CD8-positive, alpha-beta memory T cell (primary cell): ENCODE data around the gene FRRS1L. TPM values are rescaled to one million over a fixed set of nuclear protein-coding genes. Genes with fewer than 3 reads are reported as not detected.

Experiments used
- CTCF ChIA-PET: fragments of 350-600 bp; sonication (Branson Sonifier 250); formaldehyde crosslinking; loops from one replicate; lab custom pipeline; 2021; ENCODE audit warnings: antibody characterized with exemption; lab: Charles Lee
- POLR2A ChIA-PET: fragments of 350-600 bp; sonication (Branson Sonifier 250); formaldehyde crosslinking; loops from one replicate; lab custom pipeline; 2021; ENCODE audit warnings: antibody characterized with exemption; lab: Charles Lee
- DNase-seq, 5 donors: peaks; one replicate each; pipeline versions ENCODE4 v3.0.0 to v3.0.0-alpha.2; 2020 to 2022; ENCODE audit warnings: mixed read lengths in 1 of 5
- H3K27ac ChIP-seq: one replicate; pipeline ENCODE4 v1.7.0; 2013; ENCODE audit warnings: low read depth, mild to moderate bottlenecking, low read length, moderate library complexity
- H3K27me3 ChIP-seq: 2 replicates; pipeline ENCODE4 v1.7.0; 2013; ENCODE audit warnings: low read length, mild to moderate bottlenecking; ENCODE audit not compliant: insufficient read depth, poor library complexity, severe bottlenecking
- H3K36me3 ChIP-seq: 2 replicates; pipeline ENCODE4 v1.7.0; 2013; ENCODE audit warnings: mild to moderate bottlenecking, low read length, moderate library complexity; ENCODE audit not compliant: insufficient read depth
- H3K4me1 ChIP-seq: 2 replicates; pipeline ENCODE4 v1.7.0; 2013; ENCODE audit warnings: mild to moderate bottlenecking, low read length, moderate library complexity; ENCODE audit not compliant: insufficient read depth
- H3K4me3 ChIP-seq: 2 replicates; pipeline ENCODE4 v1.7.0; 2013; ENCODE audit warnings: mild to moderate bottlenecking, low read length
- H3K9me3 ChIP-seq: 2 replicates; pipeline ENCODE4 v1.7.0; 2013; ENCODE audit warnings: mild to moderate bottlenecking, low read length
- H3K27ac Mint-ChIP-seq, 8 donors: one replicate each; pipeline ENCODE4 v1.8.0; 2020 to 2021; ENCODE audit warnings: mixed read lengths in 8 of 8, mild to moderate bottlenecking in 6 of 8, inconsistent platforms in 3 of 8, moderate library complexity in 3 of 8
- H3K27me3 Mint-ChIP-seq, 2 donors: one replicate each; pipeline ENCODE4 v1.8.0; 2020 to 2021; ENCODE audit warnings: mixed read lengths in 2 of 2, mild to moderate bottlenecking in 1 of 2, moderate library complexity in 1 of 2
- H3K36me3 Mint-ChIP-seq, 3 donors: one replicate each; pipeline ENCODE4 v1.8.0; 2020 to 2021; ENCODE audit warnings: mixed read lengths in 3 of 3, inconsistent platforms in 1 of 3, mild to moderate bottlenecking in 1 of 3
- H3K4me1 Mint-ChIP-seq, 3 donors: one replicate each; pipeline ENCODE4 v1.8.0; 2020 to 2021; ENCODE audit warnings: mixed read lengths in 3 of 3, inconsistent platforms in 1 of 3, mild to moderate bottlenecking in 1 of 3
- H3K4me3 Mint-ChIP-seq, 7 donors: one replicate each; pipeline ENCODE4 v1.8.0; 2020 to 2021; ENCODE audit warnings: mixed read lengths in 7 of 7, mild to moderate bottlenecking in 6 of 7, moderate library complexity in 4 of 7, inconsistent platforms in 2 of 7
- H3K9me3 Mint-ChIP-seq, 5 donors: one replicate each; pipeline ENCODE4 v1.8.0; 2020 to 2022; ENCODE audit warnings: mixed read lengths in 5 of 5, mild to moderate bottlenecking in 3 of 5, moderate library complexity in 2 of 5, inconsistent platforms in 1 of 5
- polyA plus RNA-seq: library from polyadenylated mRNA; unstranded; fragments of 300-500 nt; fragmentation: Illumina TruSeq; gene quantifications from one replicate; pipeline ENCODE4 v1.2.3, GENCODE V29; 2021
- total RNA-seq, 2 experiments: library from RNA; stranded (reverse); gene quantifications; one replicate each; pipeline ENCODE4 v1.2.3, GENCODE V29; 2021

Gene FRRS1L
- total and polyA plus RNA-seq, 3 experiments from 2014 or later, result not detected

GRCh38 chr9:109115931-109116526 is 51.0 kb downstream of the FRRS1L start:
- no peaks in the 10 kb centered on the region for H3K9me3 ChIP-seq
- Mint-ChIP-seq H3K4me1 (peaks cover 76 to 84% (median 82%) of the 10 kb centered on the region in 3 donors), H3K9me3 (no peaks in the 10 kb centered on the region), H3K4me3 (peak overlapping the region in 5 of 7 donors; percentile 44 to 72 (median 46)), H3K27ac (peak overlapping the region in 3 of 8 donors; percentile 13 to 71 (median 13)), H3K27me3 (no peaks in the 10 kb centered on the region), H3K36me3 (peaks cover 0 to 35% (median 0%) of the 10 kb centered on the region in 3 donors)
- no peak overlapping the region for H3K4me3 ChIP-seq
- ChIA-PET CTCF (interaction anchor here (0.9 kb wide), 1 partner anchor 10 kb away, joined by 3 read pairs; no protein-coding TSS in a partner anchor), POLR2A (no interaction called here)
- no peak for DNase-seq
- no peak overlapping the region for H3K27ac ChIP-seq
- H3K4me1 ChIP-seq, result peaks cover 69% of the 10 kb centered on the region
- no peaks in the 10 kb centered on the region for H3K36me3 ChIP-seq
- no peaks in the 10 kb centered on the region for H3K27me3 ChIP-seq

GRCh38 chr9:109114670-109115069 is 52.4 kb downstream of the FRRS1L start:
- H3K9me3 ChIP-seq, result no peaks in the 10 kb centered on the region
- no peak overlapping the region for H3K27ac ChIP-seq
- H3K4me3 ChIP-seq, result no peak overlapping the region
- H3K27ac Mint-ChIP-seq, result peak overlapping the region; percentile 10 to 81 (median 60)
- DNase-seq, result no peak
- no peaks in the 10 kb centered on the region for H3K36me3 ChIP-seq
- H3K27me3 Mint-ChIP-seq, result no peaks in the 10 kb centered on the region
- peaks cover 84 to 88% (median 86%) of the 10 kb centered on the region in 3 donors for H3K4me1 Mint-ChIP-seq
- H3K4me3 Mint-ChIP-seq, result peak overlapping the region; percentile 2 to 55 (median 41)
- peaks cover 0 to 35% (median 0%) of the 10 kb centered on the region in 3 donors for H3K36me3 Mint-ChIP-seq
- no peaks in the 10 kb centered on the region for H3K27me3 ChIP-seq
- H3K9me3 Mint-ChIP-seq, result no peaks in the 10 kb centered on the region
- ChIA-PET POLR2A (no interaction called here), CTCF (no interaction called here)
- peaks cover 78% of the 10 kb centered on the region for H3K4me1 ChIP-seq

GRCh38 chr9:109113892-109114609 is 53.0 kb downstream of the FRRS1L start:
- Histone ChIP-seq H3K27ac (no peak overlapping the region), H3K36me3 (no peaks in the 10 kb centered on the region), H3K27me3 (no peaks in the 10 kb centered on the region), H3K4me1 (peaks cover 84% of the 10 kb centered on the region), H3K4me3 (no peak overlapping the region), H3K9me3 (no peaks in the 10 kb centered on the region)
- Mint-ChIP-seq H3K27ac (peak overlapping the region in 7 of 8 donors; percentile 24 to 70 (median 54)), H3K27me3 (no peaks in the 10 kb centered on the region), H3K9me3 (no peaks in the 10 kb centered on the region), H3K36me3 (peaks cover 0 to 34% (median 0%) of the 10 kb centered on the region in 3 donors), H3K4me3 (peak overlapping the region; percentile 2 to 57 (median 49)), H3K4me1 (peaks cover 90 to 94% (median 92%) of the 10 kb centered on the region in 3 donors)
- ChIA-PET CTCF (no interaction called here), POLR2A (no interaction called here)
- no peak for DNase-seq

- Histone ChIP-seq H3K4me1 (peaks cover 86% of the 10 kb centered on the region), H3K27me3 (no peaks in the 10 kb centered on the region), H3K4me3 (no peak overlapping the region), H3K9me3 (no peaks in the 10 kb centered on the region), H3K27ac (no peak overlapping the region), H3K36me3 (no peaks in the 10 kb centered on the region)
- peaks cover 91 to 97% (median 96%) of the 10 kb centered on the region in 3 donors for H3K4me1 Mint-ChIP-seq
- ChIA-PET POLR2A (no interaction called here), CTCF (no interaction called here)
- H3K27ac Mint-ChIP-seq, result peak overlapping the region in 1 of 8 donors; percentile 7
- peaks cover 0 to 26% (median 0%) of the 10 kb centered on the region in 3 donors for H3K36me3 Mint-ChIP-seq
- H3K4me3 Mint-ChIP-seq, result peak overlapping the region in 4 of 7 donors; percentile 3 to 57 (median 26)
- no peak for DNase-seq
- H3K27me3 Mint-ChIP-seq, result no peaks in the 10 kb centered on the region
- H3K9me3 Mint-ChIP-seq, result no peaks in the 10 kb centered on the region
Measured at GRCh38 chr9:109113254-109113653, 53.8 kb downstream of the FRRS1L start.

- ChIA-PET POLR2A (no interaction called here), CTCF (interaction anchor here (0.5 to 1.2 kb wide), 2 partner anchors 10 to 151 kb away, joined by 3 read pairs; no protein-coding TSS in a partner anchor)
- H3K27me3 Mint-ChIP-seq, result no peaks in the 10 kb centered on the region
Measured at GRCh38 chr9:109110329-109111021, 56.6 kb downstream of the FRRS1L start.

GRCh38 chr9:109109967-109110328 is 57.1 kb downstream of the FRRS1L start:
- peak overlapping the region in 7 of 8 donors; percentile 47 to 95 (median 80) for H3K27ac Mint-ChIP-seq
- no peaks in the 10 kb centered on the region for H3K9me3 Mint-ChIP-seq
- H3K4me3 Mint-ChIP-seq, result peak overlapping the region in 5 of 7 donors; percentile 9 to 72 (median 70)
- peaks cover 80 to 91% (median 86%) of the 10 kb centered on the region in 3 donors for H3K4me1 Mint-ChIP-seq
- Histone ChIP-seq H3K27me3 (no peaks in the 10 kb centered on the region), H3K27ac (no peak overlapping the region), H3K4me3 (no peak overlapping the region), H3K36me3 (peaks cover 5% of the 10 kb centered on the region), H3K4me1 (peaks cover 66% of the 10 kb centered on the region), H3K9me3 (no peaks in the 10 kb centered on the region)
- POLR2A ChIA-PET, result interaction anchor here (1.2 to 1.5 kb wide), 2 partner anchors 8 to 10 kb away, joined by 4 to 6 read pairs; partner anchors contain the start of gene TMEM245
- H3K27me3 Mint-ChIP-seq, result no peaks in the 10 kb centered on the region
- H3K36me3 Mint-ChIP-seq, result peaks cover 0 to 29% (median under 1%) of the 10 kb centered on the region in 3 donors
- DNase-seq, result no peak
- CTCF ChIA-PET, result interaction anchor here (0.5 to 1.5 kb wide), 2 partner anchors 10 to 151 kb away, joined by 3 to 7 read pairs; partner anchors contain the start of gene TMEM245

More at GRCh38 chr9:109110329-109111021, 56.6 kb downstream of the FRRS1L start:
- Histone ChIP-seq H3K4me3 (no peak overlapping the region), H3K27me3 (no peaks in the 10 kb centered on the region), H3K9me3 (no peaks in the 10 kb centered on the region), H3K4me1 (peaks cover 69% of the 10 kb centered on the region), H3K27ac (peak overlapping the region; percentile 0), H3K36me3 (peaks cover under 1% of the 10 kb centered on the region)
- Mint-ChIP-seq H3K4me3 (peak overlapping the region; percentile 2 to 72 (median 37)), H3K4me1 (peaks cover 84 to 91% (median 89%) of the 10 kb centered on the region in 3 donors), H3K9me3 (no peaks in the 10 kb centered on the region), H3K27ac (peak overlapping the region; percentile 20 to 95 (median 78)), H3K36me3 (peaks cover 0 to 24% (median 0%) of the 10 kb centered on the region in 3 donors)
- peak in 2 of 5 donors; percentile 39 to 53 for DNase-seq

GRCh38 chr9:109108318-109108717 is 58.7 kb downstream of the FRRS1L start:
- ChIA-PET POLR2A (interaction anchor here (1.5 kb wide), 1 partner anchor 9 kb away, joined by 6 read pairs; no protein-coding TSS in a partner anchor), CTCF (no interaction called here)
- Mint-ChIP-seq H3K4me1 (peaks cover 71 to 84% (median 81%) of the 10 kb centered on the region in 3 donors), H3K9me3 (no peaks in the 10 kb centered on the region), H3K36me3 (peaks cover 7 to 29% (median 11%) of the 10 kb centered on the region in 3 donors), H3K27ac (peak overlapping the region in 4 of 8 donors; percentile 32 to 86 (median 60)), H3K4me3 (no peak overlapping the region), H3K27me3 (peaks cover 0 to 2% of the 10 kb centered on the region in 2 donors)
- Histone ChIP-seq H3K27ac (no peak overlapping the region), H3K4me3 (no peak overlapping the region), H3K4me1 (peaks cover 50% of the 10 kb centered on the region), H3K36me3 (peaks cover 5% of the 10 kb centered on the region), H3K27me3 (no peaks in the 10 kb centered on the region), H3K9me3 (no peaks in the 10 kb centered on the region)
- no peak for DNase-seq
